IMR-90 (cell line): Measurements from ENCODE around the gene MYL2. TPM values are rescaled to one million over a fixed set of nuclear protein-coding genes. Genes with fewer than 3 reads are reported as not detected.

Experiments used
- ATAC-seq: fragments of 200-7000 bp; cut with Tn5 transposase; 2 replicates; pipeline ENCODE4 v1.9.1; 2020; ENCODE audit warnings: low read depth, mild to moderate bottlenecking, moderate library complexity
- BruUV-seq: library from RNA; stranded (reverse); fragments of 400-500 nt; replicated peaks from 2 replicates; lab custom pipeline; 2021; lab: Mats Ljungman, UMichigan
- CTCF ChIA-PET: fragments of 300-600 bp; formaldehyde crosslinking; extraction: SDS; loops from one replicate; lab custom pipeline; 2021; ENCODE audit warnings: antibody characterized with exemption; lab: Yijun Ruan, JAX
- POLR2A ChIA-PET: fragments of 300-600 bp; sonication (Branson Sonifier 250); formaldehyde crosslinking; loops from one replicate; lab custom pipeline; 2022; ENCODE audit warnings: antibody characterized with exemption; ENCODE audit not compliant: unreplicated experiment; lab: Charles Lee
- DNase-seq: peaks from one replicate; pipeline ENCODE4 v3.0.0; 2013
- H2AFZ ChIP-seq: replicated peaks from 2 replicates; pipeline ENCODE3; 2013; ENCODE audit warnings: low read length, mild to moderate bottlenecking; ENCODE audit not compliant: poor library complexity
- H2AK5ac ChIP-seq: 2 replicates; pipeline ENCODE4 v1.6.1; 2013; ENCODE audit warnings: low read depth, low read length, inconsistent platforms
- H2AK9ac ChIP-seq: replicated peaks from 2 replicates; pipeline ENCODE3; 2013; ENCODE audit warnings: mild to moderate bottlenecking, low read depth, low read length, moderate library complexity; ENCODE audit not compliant: poor library complexity
- H2BK120ac ChIP-seq: 2 replicates; pipeline ENCODE4 v1.6.1; 2013; ENCODE audit warnings: low read depth, low read length, inconsistent platforms
- H2BK15ac ChIP-seq: 3 replicates; pipeline ENCODE4 v1.6.1; 2013; ENCODE audit warnings: low read depth, low read length, inconsistent platforms
- H2BK20ac ChIP-seq: 2 replicates; pipeline ENCODE4 v1.6.1; 2013; ENCODE audit warnings: low read depth, mild to moderate bottlenecking, inconsistent platforms, low read length, moderate library complexity
- H2BK5ac ChIP-seq: 2 replicates; pipeline ENCODE4 v1.6.1; 2013; ENCODE audit warnings: mild to moderate bottlenecking, low read depth, low read length, inconsistent platforms; ENCODE audit not compliant: poor library complexity, severe bottlenecking
- H3K14ac ChIP-seq: replicated peaks from 2 replicates; pipeline ENCODE4 v1.6.1; 2013; ENCODE audit warnings: low read depth, low read length, inconsistent platforms
- H3K18ac ChIP-seq: 2 replicates; pipeline ENCODE4 v1.6.1; 2013; ENCODE audit warnings: low read depth, low read length, control low read depth
- H3K23ac ChIP-seq: 2 replicates; pipeline ENCODE4 v1.6.1; 2013; ENCODE audit warnings: low read depth, low read length, inconsistent platforms
- H3K27ac ChIP-seq: 2 replicates; pipeline ENCODE4 v1.5.1; 2013; ENCODE audit warnings: mild to moderate bottlenecking, control low read depth, low read length; ENCODE audit not compliant: insufficient read depth
- H3K27me3 ChIP-seq: 2 replicates; pipeline ENCODE4 v1.6.1; 2013; ENCODE audit warnings: low read length; ENCODE audit not compliant: control insufficient read depth, insufficient read depth
- H3K36me3 ChIP-seq: 2 replicates; pipeline ENCODE4 v1.6.1; 2013; ENCODE audit warnings: low read length, mixed read lengths; ENCODE audit not compliant: control insufficient read depth, insufficient read depth
- H3K4ac ChIP-seq: 2 replicates; pipeline ENCODE4 v1.6.1; 2013; ENCODE audit warnings: low read depth, low read length, inconsistent platforms
- H3K4me1 ChIP-seq: 2 replicates; pipeline ENCODE4 v1.6.1; 2013; ENCODE audit warnings: low read length, mixed read lengths; ENCODE audit not compliant: control insufficient read depth, insufficient read depth
- H3K4me2 ChIP-seq: 2 replicates; pipeline ENCODE4 v1.6.1; 2013; ENCODE audit warnings: low read depth, mild to moderate bottlenecking, control low read depth, low read length, moderate library complexity
- H3K4me3 ChIP-seq: 2 replicates; pipeline ENCODE4 v1.5.1; 2013; ENCODE audit warnings: low read depth, mild to moderate bottlenecking, control low read depth, low read length, moderate library complexity; ENCODE audit not compliant: insufficient read depth
- H3K56ac ChIP-seq: 2 replicates; pipeline ENCODE4 v1.6.1; 2013; ENCODE audit warnings: low read length, inconsistent platforms; ENCODE audit not compliant: insufficient read depth; ENCODE audit errors: extremely low read depth
- H3K79me1 ChIP-seq, 2 experiments: 2 replicates each; pipeline ENCODE4 v1.6.1; 2013; ENCODE audit warnings: low read length in 2 of 2, inconsistent platforms in 1 of 2, low read depth in 1 of 2
- H3K9ac ChIP-seq: 2 replicates; pipeline ENCODE4 v1.6.1; 2013; ENCODE audit warnings: low read depth, low read length, control low read depth
- H3K9me1 ChIP-seq: 2 replicates; pipeline ENCODE4 v1.6.1; 2013; ENCODE audit warnings: low read length, inconsistent platforms; ENCODE audit not compliant: insufficient read depth
- H3K9me3 ChIP-seq: 2 replicates; pipeline ENCODE4 v1.6.1; 2013; ENCODE audit warnings: low read length; ENCODE audit not compliant: control insufficient read depth, insufficient read depth
- H4K20me1 ChIP-seq: 2 replicates; pipeline ENCODE4 v1.6.1; 2013; ENCODE audit warnings: low read length, inconsistent platforms; ENCODE audit not compliant: insufficient read depth
- H4K5ac ChIP-seq: 2 replicates; pipeline ENCODE4 v1.6.1; 2013; ENCODE audit warnings: mild to moderate bottlenecking, low read depth, low read length, control low read depth
- H4K8ac ChIP-seq, 2 experiments: 2 replicates each; pipeline ENCODE4 v1.6.1; 2013; ENCODE audit warnings: low read depth in 2 of 2, low read length in 2 of 2, control low read depth in 1 of 2, inconsistent platforms in 1 of 2
- H4K91ac ChIP-seq: 2 replicates; pipeline ENCODE4 v1.6.1; 2013; ENCODE audit warnings: low read depth, low read length, inconsistent platforms; ENCODE audit not compliant: insufficient read depth
- CEBPB ChIP-seq: IDR thresholded peaks from 2 replicates; pipeline ENCODE4 v1.6.1; 2012; ENCODE audit warnings: low read depth, low read length, improper control_type of control experiment
- FOS ChIP-seq: fragments of 150-350 bp; IDR thresholded peaks from 2 replicates; pipeline ENCODE4 v1.6.1; 2016; ENCODE audit warnings: low read depth, low read length
- MXI1 ChIP-seq: IDR thresholded peaks from 2 replicates; pipeline ENCODE4 v1.6.1; 2012; ENCODE audit warnings: low read depth, mild to moderate bottlenecking, low read length, moderate library complexity, borderline replicate concordance
- NFE2L2 ChIP-seq: fragments of 150-350 bp; IDR thresholded peaks from 2 replicates; pipeline ENCODE4 v1.6.1; 2016; ENCODE audit warnings: low read depth, mild to moderate bottlenecking, low read length
- WGBS, 2 experiments: methylation state at CpG; one replicate each; pipeline versions ENCODE4 v1.1.5 to v1.1.7; 2013; ENCODE audit warnings: missing lambda C conversion rate in 2 of 2; ENCODE audit not compliant: insufficient read length in 1 of 2; ENCODE audit errors: extremely low coverage in 2 of 2; 5-methylcytosine and 5-hydroxymethylcytosine counted together
- dilution Hi-C: fragments of 300-500 bp; cut with HindIII; formaldehyde crosslinking; loops from one replicate; pipeline ENCODE4 v1.14.3; 2018; ENCODE audit warnings: low sequenced_read_pairs; ENCODE audit not compliant: unreplicated experiment
- in situ Hi-C: fragments of 300-500 bp; cut with MboI; formaldehyde crosslinking; loops from 3 replicates; pipeline ENCODE4 v1.14.3; 2019; ENCODE audit warnings: low sequenced_read_pairs, inconsistent platforms, mixed read lengths
- intact Hi-C: fragments of 100-400 bp; cut with micrococcal nuclease; formaldehyde crosslinking; loops from 2 replicates; pipeline ENCODE4 v1.10.0; 2022
- polyA plus RNA-seq, 3 experiments: library from polyadenylated mRNA; depleted of rRNA; stranded (reverse); fragments of >200 nt; gene quantifications; 2 replicates each; pipeline ENCODE4 v1.2.3, GENCODE V29; 2012; ENCODE audit warnings: low replicate concordance in 1 of 3
- total RNA-seq: library from RNA; depleted of rRNA; stranded (reverse); fragments of >200 nt; gene quantifications from 2 replicates; pipeline ENCODE4 v1.2.3, GENCODE V29; 2012
- TF ChIP-seq, protein P1 (sequence below): fragments of 150-350 bp; IDR thresholded peaks from 2 replicates; pipeline ENCODE4 v1.6.1; 2017; ENCODE audit warnings: mild to moderate bottlenecking, antibody characterized with exemption, low read length, low read depth

Gene MYL2
- total and polyA plus RNA-seq, 2 of the 4 experiments (the other 2 are of a cell fraction) = not detected

DNA sequence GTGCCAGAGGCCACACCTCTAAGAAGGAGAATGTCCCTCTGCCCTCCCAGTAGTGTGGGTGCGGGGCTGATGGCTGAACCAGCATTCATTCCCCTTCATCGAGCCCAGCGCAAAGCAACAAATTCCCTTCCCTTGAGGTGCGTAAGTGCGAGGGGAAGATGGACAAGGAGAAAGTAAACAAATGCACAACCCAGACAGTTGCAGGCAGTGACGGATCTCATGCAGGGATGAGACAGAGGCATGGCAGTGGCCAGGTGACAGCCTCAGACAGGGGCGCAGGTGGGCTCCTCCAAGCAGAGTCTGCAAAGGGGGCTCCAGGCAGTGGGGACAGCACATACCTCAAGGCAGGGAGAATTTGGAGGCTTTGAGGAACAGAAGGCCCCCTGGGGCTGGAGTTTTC is 2.3 kb upstream of the MYL2 start:
- H2BK15ac ChIP-seq = no peak overlapping the region
- H3K4me2 ChIP-seq = no peak overlapping the region
- BruUV-seq = no TSS peak
- dilution Hi-C loops (no loop called here), intact Hi-C loops (no loop called here), in situ Hi-C loops (no loop called here)
- H4K8ac ChIP-seq = no peak overlapping the region
- ATAC-seq = no peak
- H3K18ac ChIP-seq = no peak overlapping the region
- H2AFZ ChIP-seq = no peak overlapping the region
- no peak overlapping the region for H2BK120ac ChIP-seq
- H3K4ac ChIP-seq = no peak overlapping the region
- H3K27ac ChIP-seq = no peak overlapping the region
- H4K5ac ChIP-seq = no peak overlapping the region
- H4K91ac ChIP-seq = no peak overlapping the region
- no peak overlapping the region for H3K9ac ChIP-seq
- H4K20me1 ChIP-seq = no peaks in the 10 kb centered on the region
- DNase-seq = no peak
- H3K14ac ChIP-seq = no peak overlapping the region
- TF ChIP-seq MXI1 = no peak
- TF ChIP-seq FOS = no peak
- TF ChIP-seq NFE2L2 = no peak
- TF ChIP-seq CEBPB = no peak
- TF ChIP-seq, protein P1, sequence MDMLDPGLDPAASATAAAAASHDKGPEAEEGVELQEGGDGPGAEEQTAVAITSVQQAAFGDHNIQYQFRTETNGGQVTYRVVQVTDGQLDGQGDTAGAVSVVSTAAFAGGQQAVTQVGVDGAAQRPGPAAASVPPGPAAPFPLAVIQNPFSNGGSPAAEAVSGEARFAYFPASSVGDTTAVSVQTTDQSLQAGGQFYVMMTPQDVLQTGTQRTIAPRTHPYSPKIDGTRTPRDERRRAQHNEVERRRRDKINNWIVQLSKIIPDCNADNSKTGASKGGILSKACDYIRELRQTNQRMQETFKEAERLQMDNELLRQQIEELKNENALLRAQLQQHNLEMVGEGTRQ = no peak
- no peak overlapping the region for H2AK5ac ChIP-seq
- H2BK20ac ChIP-seq = no peak overlapping the region
- no peaks in the 10 kb centered on the region for H3K9me3 ChIP-seq
- ChIA-PET POLR2A (no interaction called here), CTCF (no interaction called here)
- no peak overlapping the region for H3K23ac ChIP-seq
- H2BK5ac ChIP-seq = no peak overlapping the region
- no peaks in the 10 kb centered on the region for H3K79me1 ChIP-seq
- no peak overlapping the region for H3K4me3 ChIP-seq
- no peaks in the 10 kb centered on the region for H3K9me1 ChIP-seq
- no peak overlapping the region for H3K56ac ChIP-seq
- no peaks in the 10 kb centered on the region for H3K36me3 ChIP-seq
- H2AK9ac ChIP-seq = no peak overlapping the region
- H3K27me3 ChIP-seq = peaks cover 1% of the 10 kb centered on the region
- WGBS, 2 experiments = no CpG with 5 or more reads among the region's 7 CpGs
- no peaks in the 10 kb centered on the region for H3K4me1 ChIP-seq
